ENCODE results near the gene LDB2. TPM values are rescaled to one million over a fixed set of nuclear protein-coding genes. Genes with fewer than 3 reads are reported as not detected.

Gene LDB2
- polyA plus RNA-seq, 2 of the 4 experiments (the other 2 are of a cell fraction): not detected

DNA sequence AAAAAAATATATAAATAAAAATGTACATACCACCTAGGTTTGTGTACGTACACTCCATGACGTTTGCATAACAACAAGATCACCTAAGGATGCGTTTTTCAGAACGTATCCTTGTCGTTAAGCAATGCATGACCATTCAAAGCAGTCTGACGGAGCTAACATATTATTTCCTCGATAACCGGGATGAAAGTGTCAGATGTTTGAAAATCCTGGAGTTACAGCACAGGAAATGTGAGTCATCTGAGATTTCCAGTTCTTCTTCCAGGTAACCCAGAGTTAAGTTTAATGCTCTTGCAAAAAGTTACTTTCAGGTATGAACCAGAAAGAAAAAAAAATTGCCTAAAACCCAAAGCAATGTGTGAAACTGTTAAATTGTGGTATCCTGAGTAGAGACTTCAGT is 107.9 kb downstream of the LDB2 start:
- ATAC-seq: no peak
- H3K4me1 ChIP-seq: no peaks in the 10 kb centered on the region
- H3K4me2 ChIP-seq: no peak overlapping the region
- FAIRE-seq: no peak
- DNase-seq (ENCODE audit: low read depth in 1 of 2, low spot score in 1 of 2): no peak
- TF ChIP-seq NFE2L2 (conservative IDR thresholded peaks at IDR 0.05; ENCODE audit: low read length): no peak
- CTCF ChIA-PET: interaction anchor here (1.1 kb wide), 1 partner anchor 681 kb away, joined by 3 read pairs; no protein-coding TSS in a partner anchor
- H3K4me3 ChIP-seq: no peak overlapping the region
- H3K9me3 ChIP-seq: no peaks in the 10 kb centered on the region
- H3K27ac ChIP-seq: no peak overlapping the region
- WGBS (ENCODE audit: missing lambda C conversion rate): 5% methylated on average over 8 of the region's 8 CpGs
- POLR2A ChIA-PET: no interaction called here

DNA sequence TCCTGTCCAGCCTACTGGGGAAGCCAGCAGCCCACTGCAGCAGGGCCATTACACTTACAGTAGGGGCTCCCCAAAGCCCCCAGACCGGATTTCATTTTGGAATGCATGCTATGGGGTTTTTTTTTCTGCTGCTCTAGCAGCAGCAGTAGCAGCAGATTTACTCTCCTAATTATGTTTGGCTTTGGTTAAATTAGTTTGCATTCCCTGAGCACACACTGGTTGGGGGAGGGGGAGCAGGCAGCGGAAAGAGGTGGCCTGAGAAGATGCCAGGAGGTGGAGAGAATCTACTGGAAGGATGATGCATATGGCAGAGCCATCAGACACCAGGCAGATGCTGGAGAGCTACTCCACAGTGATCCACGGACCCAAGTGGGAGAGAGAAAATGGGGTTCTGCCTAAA is 109.6 kb downstream of the LDB2 start:
- H3K4me3 ChIP-seq: no peak overlapping the region
- FAIRE-seq: no peak
- no peak overlapping the region for H3K4me2 ChIP-seq
- no peak for DNase-seq (ENCODE audit: low read depth in 1 of 2, low spot score in 1 of 2)
- no peak overlapping the region for H3K27ac ChIP-seq
- CTCF ChIA-PET: no interaction called here
- WGBS (ENCODE audit: missing lambda C conversion rate): 0% methylated on average over 3 of the region's 3 CpGs
- POLR2A ChIA-PET: no interaction called here
- TF ChIP-seq NFE2L2 (conservative IDR thresholded peaks at IDR 0.05; ENCODE audit: low read length): no peak
- no peak for TF ChIP-seq MAZ (IDR thresholded peaks at IDR 0.05; ENCODE audit: borderline replicate concordance, low read depth, low read length)
- TF ChIP-seq FOXS1 (CRISPR knock-in tag; IDR thresholded peaks at IDR 0.05): no peak
- H3K4me1 ChIP-seq: no peaks in the 10 kb centered on the region
- ATAC-seq: no peak
- H3K9me3 ChIP-seq: no peaks in the 10 kb centered on the region

DNA sequence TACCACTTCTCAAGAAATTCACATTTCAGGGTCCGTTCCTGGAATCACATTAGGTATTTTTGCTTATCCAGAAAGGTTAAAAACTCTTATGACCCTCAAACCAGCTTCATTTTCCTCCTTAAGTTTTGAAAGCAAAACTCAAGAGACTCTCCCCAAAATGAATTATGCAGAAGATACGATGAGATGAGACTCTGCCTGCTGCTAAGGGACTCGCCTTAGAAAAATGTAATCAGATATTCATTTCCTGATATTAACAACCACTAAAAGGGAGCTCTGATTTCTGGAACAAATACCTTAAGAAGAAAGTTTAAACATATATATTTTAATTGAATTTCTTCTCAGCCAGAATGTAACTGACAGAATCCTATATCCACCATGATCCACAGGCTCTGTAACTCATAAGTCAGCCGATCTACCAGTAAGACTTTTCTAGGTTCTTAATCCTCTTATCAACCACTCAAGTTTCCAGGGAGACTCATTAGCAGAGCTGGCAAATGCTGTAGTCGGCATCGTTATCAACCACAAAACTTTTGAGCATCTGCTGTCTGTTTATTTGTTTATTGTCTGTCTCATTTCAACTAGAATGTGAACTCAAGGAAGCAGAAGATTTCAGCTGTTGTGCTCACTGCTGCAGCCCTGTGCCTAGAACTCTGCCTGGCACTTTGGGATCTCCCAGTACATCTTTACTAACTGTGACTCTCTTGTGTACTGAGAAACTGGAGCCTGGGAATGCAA is 112.5 kb downstream of the LDB2 start:
- ATAC-seq (no peak), DNase-seq (ENCODE audit: low read depth in 1 of 2, low spot score in 1 of 2) (no peak), FAIRE-seq (no peak)
- no peaks in the 10 kb centered on the region for H3K4me1 ChIP-seq
- TF ChIP-seq TP53 (CRISPR knock-in tag; IDR thresholded peaks at IDR 0.05) (no peak), ZFP36 (IDR thresholded peaks at IDR 0.05; ENCODE audit: borderline replicate concordance, partially characterized antibody) (no peak)
- H3K4me2 ChIP-seq: no peak overlapping the region
- WGBS (ENCODE audit: missing lambda C conversion rate): 4% methylated on average over 6 of the region's 6 CpGs
- no peak overlapping the region for H3K27ac ChIP-seq
- ChIA-PET CTCF (no interaction called here), POLR2A (no interaction called here)
- no peak overlapping the region for H3K4me3 ChIP-seq
- H3K9me3 ChIP-seq: no peaks in the 10 kb centered on the region

DNA sequence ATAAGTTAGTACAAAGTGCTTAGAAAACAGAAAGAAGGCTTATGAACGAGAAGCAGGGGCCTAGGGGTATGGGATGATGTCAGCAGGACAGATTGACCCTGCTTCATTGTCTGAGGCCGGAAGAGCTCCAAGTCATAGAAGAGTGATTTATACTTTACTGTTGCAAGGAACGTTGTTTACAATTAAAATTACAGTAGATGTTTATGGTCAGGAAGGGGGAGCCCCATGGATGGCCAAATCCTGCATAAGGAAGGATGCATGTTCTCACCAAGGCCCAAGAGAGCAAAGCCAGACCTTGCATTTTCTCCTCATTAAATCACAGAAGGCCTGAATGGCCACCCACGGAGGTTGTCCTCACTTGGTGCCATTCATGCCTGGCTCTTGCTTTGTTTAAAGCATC is 115.3 kb downstream of the LDB2 start:
- no peaks in the 10 kb centered on the region for H3K4me1 ChIP-seq
- no peaks in the 10 kb centered on the region for H3K9me3 ChIP-seq
- DNase-seq (ENCODE audit: low read depth in 1 of 2, low spot score in 1 of 2): no peak
- no peak for TF ChIP-seq PHF8 (IDR thresholded peaks at IDR 0.05; ENCODE audit: borderline replicate concordance, low read depth)
- TF ChIP-seq NFE2L2 (conservative IDR thresholded peaks at IDR 0.05; ENCODE audit: low read length): no peak
- no peak for TF ChIP-seq TP53 (CRISPR knock-in tag; IDR thresholded peaks at IDR 0.05)
- TF ChIP-seq HDAC2 (IDR thresholded peaks at IDR 0.05): no peak
- TF ChIP-seq CBX2 (IDR thresholded peaks at IDR 0.05; ENCODE audit: borderline replicate concordance, low read depth): no peak
- TF ChIP-seq, protein P1, sequence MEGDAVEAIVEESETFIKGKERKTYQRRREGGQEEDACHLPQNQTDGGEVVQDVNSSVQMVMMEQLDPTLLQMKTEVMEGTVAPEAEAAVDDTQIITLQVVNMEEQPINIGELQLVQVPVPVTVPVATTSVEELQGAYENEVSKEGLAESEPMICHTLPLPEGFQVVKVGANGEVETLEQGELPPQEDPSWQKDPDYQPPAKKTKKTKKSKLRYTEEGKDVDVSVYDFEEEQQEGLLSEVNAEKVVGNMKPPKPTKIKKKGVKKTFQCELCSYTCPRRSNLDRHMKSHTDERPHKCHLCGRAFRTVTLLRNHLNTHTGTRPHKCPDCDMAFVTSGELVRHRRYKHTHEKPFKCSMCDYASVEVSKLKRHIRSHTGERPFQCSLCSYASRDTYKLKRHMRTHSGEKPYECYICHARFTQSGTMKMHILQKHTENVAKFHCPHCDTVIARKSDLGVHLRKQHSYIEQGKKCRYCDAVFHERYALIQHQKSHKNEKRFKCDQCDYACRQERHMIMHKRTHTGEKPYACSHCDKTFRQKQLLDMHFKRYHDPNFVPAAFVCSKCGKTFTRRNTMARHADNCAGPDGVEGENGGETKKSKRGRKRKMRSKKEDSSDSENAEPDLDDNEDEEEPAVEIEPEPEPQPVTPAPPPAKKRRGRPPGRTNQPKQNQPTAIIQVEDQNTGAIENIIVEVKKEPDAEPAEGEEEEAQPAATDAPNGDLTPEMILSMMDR (IDR thresholded peaks at IDR 0.05): no peak
- TF ChIP-seq CEBPB (IDR thresholded peaks at IDR 0.05): no peak
- TF ChIP-seq HOXA7 (CRISPR knock-in tag; IDR thresholded peaks at IDR 0.05): no peak
- TF ChIP-seq RAD21 (conservative IDR thresholded peaks at IDR 0.05 in 1 of 2, IDR thresholded peaks at IDR 0.05 in 1 of 2): no peak
- no peak for TF ChIP-seq RNF2 (IDR thresholded peaks at IDR 0.05; ENCODE audit: borderline replicate concordance, low read depth)
- no peak for TF ChIP-seq JUNB (IDR thresholded peaks at IDR 0.05)
- TF ChIP-seq MAZ (IDR thresholded peaks at IDR 0.05; ENCODE audit: borderline replicate concordance, low read depth, low read length): no peak
- no peak overlapping the region for H3K27ac ChIP-seq
- H3K4me2 ChIP-seq: no peak overlapping the region
- FAIRE-seq: no peak
- no peak overlapping the region for H3K4me3 ChIP-seq
- ChIA-PET CTCF (no interaction called here), POLR2A (interaction anchor here (0.6 kb wide), 1 partner anchor 665 kb away, joined by 4 read pairs; no protein-coding TSS in a partner anchor)
- no peak for ATAC-seq
- WGBS (ENCODE audit: missing lambda C conversion rate): 0% methylated on average over 4 of the region's 4 CpGs

All from A549 (cell line).